Neuronal stem cell (in vitro differentiated cells): ENCODE data around the gene SCAMP5.

Source experiments
- DNase-seq: peaks from one replicate; pipeline ENCODE4 v3.0.0-alpha.2; 2013; ENCODE audit warnings: low spot score
- H2AFZ ChIP-seq: one replicate; pipeline ENCODE4 v1.6.1; 2013; ENCODE audit warnings: mild to moderate bottlenecking, low read length, inconsistent platforms
- H2AK5ac ChIP-seq: 2 replicates; pipeline ENCODE4 v1.6.1; 2013; ENCODE audit warnings: low read depth, mild to moderate bottlenecking, inconsistent platforms, low read length, moderate library complexity, mixed read lengths
- H2BK120ac ChIP-seq: 2 replicates; pipeline ENCODE4 v1.6.1; 2013; ENCODE audit warnings: low read depth, mild to moderate bottlenecking, inconsistent platforms, low read length, moderate library complexity, mixed read lengths
- H2BK12ac ChIP-seq: one replicate; pipeline ENCODE4 v1.6.1; 2013; ENCODE audit warnings: low read length, inconsistent platforms
- H2BK15ac ChIP-seq: 2 replicates; pipeline ENCODE4 v1.6.1; 2013; ENCODE audit warnings: mild to moderate bottlenecking, low read length, inconsistent platforms, mixed read lengths
- H2BK5ac ChIP-seq: one replicate; pipeline ENCODE4 v1.6.1; 2013; ENCODE audit warnings: inconsistent platforms, mild to moderate bottlenecking, low read length, moderate library complexity
- H3K14ac ChIP-seq: one replicate; pipeline ENCODE4 v1.6.1; 2013; ENCODE audit warnings: low read length, inconsistent platforms
- H3K18ac ChIP-seq: 2 replicates; pipeline ENCODE4 v1.6.1; 2013; ENCODE audit warnings: low read length, inconsistent platforms
- H3K23ac ChIP-seq: 2 replicates; pipeline ENCODE4 v1.6.1; 2013; ENCODE audit warnings: low read depth, mild to moderate bottlenecking, mixed read lengths, low read length, inconsistent platforms; ENCODE audit not compliant: poor library complexity
- H3K27ac ChIP-seq: replicated peaks from 3 replicates; pipeline ENCODE4 v1.5.1; 2013; ENCODE audit warnings: low read length, inconsistent platforms
- H3K27me3 ChIP-seq, 3 experiments: 2 replicates each; pipeline ENCODE4 v1.6.1; 2013; ENCODE audit warnings: low read length in 3 of 3, mild to moderate bottlenecking in 2 of 3, inconsistent platforms in 1 of 3, low read depth in 1 of 3, mixed read lengths in 1 of 3, moderate library complexity in 1 of 3; ENCODE audit not compliant: control insufficient read depth in 3 of 3, insufficient read depth in 3 of 3
- H3K36me3 ChIP-seq, 2 donors: replicated peaks in 1 of 2; 2 replicates each; pipeline ENCODE4 v1.6.1; 2013; ENCODE audit warnings: low read length in 2 of 2; ENCODE audit not compliant: control insufficient read depth in 2 of 2, insufficient read depth in 2 of 2
- H3K4ac ChIP-seq: 2 replicates; pipeline ENCODE4 v1.6.1; 2013; ENCODE audit warnings: inconsistent platforms, mild to moderate bottlenecking, low read length, moderate library complexity
- H3K4me1 ChIP-seq, 2 donors: 1 replicate in 1 of 2; 2 replicates in 1 of 2; pipeline ENCODE4 v1.6.1; 2013; ENCODE audit warnings: low read length in 2 of 2, low read depth in 1 of 2; ENCODE audit not compliant: control insufficient read depth in 2 of 2, insufficient read depth in 1 of 2
- H3K4me2 ChIP-seq: one replicate; pipeline ENCODE4 v1.6.1; 2013; ENCODE audit warnings: mild to moderate bottlenecking, low read length, inconsistent platforms; ENCODE audit not compliant: insufficient read depth, poor library complexity, severe bottlenecking
- H3K4me3 ChIP-seq, 2 donors: 2 replicates each; pipeline ENCODE4 v1.5.1; 2013; ENCODE audit warnings: low read length in 2 of 2, mild to moderate bottlenecking in 2 of 2, inconsistent platforms in 1 of 2, moderate library complexity in 1 of 2
- H3K79me1 ChIP-seq: one replicate; pipeline ENCODE4 v1.6.1; 2013; ENCODE audit warnings: low read depth, mild to moderate bottlenecking, inconsistent platforms, low read length, moderate library complexity
- H3K9ac ChIP-seq: one replicate; pipeline ENCODE4 v1.6.1; 2013; ENCODE audit warnings: mild to moderate bottlenecking, low read depth, low read length, inconsistent platforms; ENCODE audit not compliant: poor library complexity
- H3K9me3 ChIP-seq, 2 donors: replicated peaks in 1 of 2; 2 replicates each; pipeline versions ENCODE3 to v1.6.1; 2013; ENCODE audit warnings: low read length in 2 of 2, mild to moderate bottlenecking in 2 of 2, inconsistent platforms in 1 of 2, low read depth in 1 of 2, mixed read lengths in 1 of 2, moderate library complexity in 1 of 2; ENCODE audit not compliant: control insufficient read depth in 2 of 2, insufficient read depth in 1 of 2
- H4K8ac ChIP-seq: one replicate; pipeline ENCODE4 v1.6.1; 2013; ENCODE audit warnings: low read depth, mild to moderate bottlenecking, inconsistent platforms, low read length, moderate library complexity
- H4K91ac ChIP-seq: one replicate; pipeline ENCODE4 v1.6.1; 2013; ENCODE audit warnings: low read length, low read depth, mild to moderate bottlenecking, inconsistent platforms; ENCODE audit not compliant: poor library complexity
- WGBS, 2 donors: extraction: QIAGEN DNeasy Blood & Tissue Kit; methylation state at CpG; one replicate each; pipeline ENCODE4 v1.1.7; 2013; ENCODE audit warnings: missing lambda C conversion rate in 2 of 2, mixed read lengths in 1 of 2; ENCODE audit not compliant: insufficient read length in 2 of 2, insufficient replicate concordance in 1 of 2; ENCODE audit errors: extremely low coverage in 2 of 2; 5-methylcytosine and 5-hydroxymethylcytosine counted together

The SCAMP5 gene

GRCh38 chr15:75058127-75058905, 63.0 kb downstream of the SCAMP5 start:
- Histone ChIP-seq H3K14ac (no peak overlapping the region), H2AK5ac (no peak overlapping the region), H3K79me1 (no peaks in the 10 kb centered on the region), H3K4me2 (no peak overlapping the region), H3K18ac (no peak overlapping the region), H3K4me1 (peaks cover 3% of the 10 kb centered on the region in 2 donors), H2AFZ (no peak overlapping the region), H4K91ac (no peak overlapping the region), H2BK5ac (no peak overlapping the region), H3K4me3 (no peak overlapping the region), H3K9ac (no peak overlapping the region), H3K4ac (no peak overlapping the region), H2BK15ac (no peak overlapping the region), H3K9me3 (no peaks in the 10 kb centered on the region), H2BK120ac (no peak overlapping the region), H3K36me3 (no peaks in the 10 kb centered on the region), H3K23ac (no peak overlapping the region), H4K8ac (no peak overlapping the region), H3K27ac (no peak overlapping the region), H3K27me3 (no peaks in the 10 kb centered on the region), H2BK12ac (no peak overlapping the region)
- no CpG with 5 or more reads among the region's 4 CpGs for WGBS, 2 donors
- no peak for DNase-seq

- Histone ChIP-seq H3K27me3 (no peaks in the 10 kb centered on the region), H3K4ac (no peak overlapping the region), H3K27ac (no peak overlapping the region), H2BK5ac (no peak overlapping the region), H2BK120ac (no peak overlapping the region), H4K8ac (no peak overlapping the region), H3K14ac (no peak overlapping the region), H3K9me3 (peaks cover 0 to 1% of the 10 kb centered on the region in 2 donors), H2BK12ac (no peak overlapping the region), H2AFZ (no peak overlapping the region), H3K9ac (no peak overlapping the region), H3K36me3 (no peaks in the 10 kb centered on the region), H3K4me1 (peaks cover 3% of the 10 kb centered on the region in 2 donors), H3K18ac (no peak overlapping the region), H3K79me1 (no peaks in the 10 kb centered on the region), H2AK5ac (no peak overlapping the region), H2BK15ac (no peak overlapping the region), H3K23ac (no peak overlapping the region), H3K4me3 (peak overlapping the region in 1 of 2 donors; percentile 28), H4K91ac (no peak overlapping the region), H3K4me2 (no peak overlapping the region)
- no CpG with 5 or more reads among the region's 5 CpGs for WGBS, 2 donors
- DNase-seq: no peak
Observed at GRCh38 chr15:75059607-75060006, 64.2 kb downstream of the SCAMP5 start.

- Histone ChIP-seq H2AFZ (no peak overlapping the region), H2BK12ac (no peak overlapping the region), H2AK5ac (no peak overlapping the region), H3K36me3 (no peaks in the 10 kb centered on the region), H4K8ac (no peak overlapping the region), H3K18ac (no peak overlapping the region), H3K79me1 (no peaks in the 10 kb centered on the region), H3K9ac (no peak overlapping the region), H2BK120ac (no peak overlapping the region), H2BK15ac (no peak overlapping the region), H4K91ac (no peak overlapping the region), H3K14ac (no peak overlapping the region), H3K23ac (no peak overlapping the region), H3K4me2 (no peak overlapping the region), H3K9me3 (peaks cover 0 to 1% of the 10 kb centered on the region in 2 donors), H3K4me3 (no peak overlapping the region), H3K4me1 (peaks cover 3 to 17% of the 10 kb centered on the region in 2 donors), H3K27me3 (no peaks in the 10 kb centered on the region), H3K4ac (no peak overlapping the region), H3K27ac (no peak overlapping the region), H2BK5ac (no peak overlapping the region)
- no peak for DNase-seq
Observed at GRCh38 chr15:75061272-75061671, 65.9 kb downstream of the SCAMP5 start.

- H3K27ac ChIP-seq: no peak overlapping the region
- H4K8ac ChIP-seq: no peak overlapping the region
- no peak overlapping the region for H3K4me3 ChIP-seq
- no peaks in the 10 kb centered on the region for H3K36me3 ChIP-seq
- no peak overlapping the region for H2BK15ac ChIP-seq
- no peak overlapping the region for H3K14ac ChIP-seq
- H2BK120ac ChIP-seq: no peak overlapping the region
- no peak for DNase-seq
- no peak overlapping the region for H3K9ac ChIP-seq
- H2AFZ ChIP-seq: no peak overlapping the region
- no peaks in the 10 kb centered on the region for H3K79me1 ChIP-seq
- H3K23ac ChIP-seq: no peak overlapping the region
- no peak overlapping the region for H3K18ac ChIP-seq
- H2BK5ac ChIP-seq: no peak overlapping the region
- no CpG with 5 or more reads among the region's 3 CpGs for WGBS, 2 donors
- H2AK5ac ChIP-seq: no peak overlapping the region
- no peak overlapping the region for H3K4ac ChIP-seq
- no peak overlapping the region for H4K91ac ChIP-seq
- H3K4me1 ChIP-seq: peaks cover 3 to 18% of the 10 kb centered on the region in 2 donors
- peaks cover 0 to 3% of the 10 kb centered on the region in 2 donors for H3K9me3 ChIP-seq
- no peak overlapping the region for H2BK12ac ChIP-seq
- no peak overlapping the region for H3K4me2 ChIP-seq
- no peaks in the 10 kb centered on the region for H3K27me3 ChIP-seq
Observed at GRCh38 chr15:75062706-75063105, 67.3 kb downstream of the SCAMP5 start.
